HUDEP-2 (cell line): ENCODE measurements around the gene DNASE2B.

Experiments
- DNase-seq, 76 experiments: peaks; one replicate each; lab custom pipeline; 2025; ENCODE audit not compliant: unreplicated experiment in 76 of 76; lab: John Stamatoyannopoulos, UW

DNASE2B gene

GRCh38 chr1:84410328-84411095 lies 12.2 kb downstream of the DNASE2B start:
- DNase-seq = no peak

DNA sequence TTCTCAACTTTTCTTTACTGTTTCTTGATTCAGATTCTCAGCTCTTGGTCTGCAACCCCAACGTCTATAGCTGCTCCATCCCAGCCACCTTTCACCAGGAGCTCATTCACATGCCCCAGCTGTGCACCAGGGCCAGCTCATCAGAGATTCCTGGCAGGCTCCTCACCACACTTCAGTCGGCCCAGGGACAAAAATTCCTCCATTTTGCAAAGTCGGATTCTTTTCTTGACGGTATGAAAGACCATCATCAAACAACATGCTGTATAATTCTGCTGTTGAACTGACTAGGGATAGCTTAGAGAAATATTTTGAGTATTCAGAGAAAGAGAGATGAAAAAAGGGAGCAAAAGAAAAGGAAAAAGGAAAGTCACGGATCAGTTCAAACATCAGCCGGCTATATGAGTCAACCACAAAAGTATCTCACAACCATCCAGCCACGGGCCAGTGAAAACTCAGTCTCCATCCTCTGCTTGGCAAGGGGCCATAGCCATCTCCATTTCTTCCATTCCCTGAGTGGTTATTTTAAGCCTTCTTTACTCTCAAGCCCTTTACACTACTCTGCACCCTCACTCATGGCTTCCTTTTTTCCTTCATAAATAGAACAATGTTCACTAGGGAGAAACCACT lies 14.1 kb downstream of the DNASE2B start:
- DNase-seq = no peak

- DNase-seq = no peak
Measured at GRCh38 chr1:84415396-84415795, 17.1 kb downstream of the DNASE2B start.

- DNase-seq = no peak
Measured at GRCh38 chr1:84422909-84423308, 24.6 kb downstream of the DNASE2B start.

DNA sequence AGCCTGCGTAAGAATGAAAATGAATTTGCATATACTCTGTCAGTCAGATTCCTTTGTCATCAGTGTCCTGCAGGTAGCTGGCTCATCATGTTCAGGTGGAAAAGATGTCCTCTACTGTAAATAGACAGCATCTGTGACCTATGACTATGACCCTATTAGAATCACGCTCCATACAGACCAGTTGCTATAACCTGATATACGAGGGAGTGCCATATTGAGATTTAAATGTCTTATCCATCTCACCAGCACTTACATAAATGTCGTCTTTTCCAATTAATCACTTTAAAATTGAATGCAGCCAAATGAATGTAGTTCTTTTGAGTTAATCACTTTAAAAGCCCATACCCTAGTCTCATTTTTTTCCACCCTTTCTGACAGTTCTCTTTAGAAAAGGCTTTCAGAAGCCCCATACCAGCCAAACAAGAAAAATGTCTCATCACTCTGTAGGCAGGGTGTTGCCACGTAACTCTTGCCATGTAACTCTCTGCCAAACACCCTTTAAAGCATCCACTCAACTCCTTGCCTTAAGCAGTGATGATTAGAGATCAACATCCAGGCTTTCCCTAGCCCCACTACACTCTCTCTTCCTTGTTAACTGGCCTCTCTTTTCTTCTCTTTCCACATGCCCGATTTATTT lies 26.3 kb downstream of the DNASE2B start:
- peak in 1 of 76 experiments; percentile 1 for DNase-seq

DNA sequence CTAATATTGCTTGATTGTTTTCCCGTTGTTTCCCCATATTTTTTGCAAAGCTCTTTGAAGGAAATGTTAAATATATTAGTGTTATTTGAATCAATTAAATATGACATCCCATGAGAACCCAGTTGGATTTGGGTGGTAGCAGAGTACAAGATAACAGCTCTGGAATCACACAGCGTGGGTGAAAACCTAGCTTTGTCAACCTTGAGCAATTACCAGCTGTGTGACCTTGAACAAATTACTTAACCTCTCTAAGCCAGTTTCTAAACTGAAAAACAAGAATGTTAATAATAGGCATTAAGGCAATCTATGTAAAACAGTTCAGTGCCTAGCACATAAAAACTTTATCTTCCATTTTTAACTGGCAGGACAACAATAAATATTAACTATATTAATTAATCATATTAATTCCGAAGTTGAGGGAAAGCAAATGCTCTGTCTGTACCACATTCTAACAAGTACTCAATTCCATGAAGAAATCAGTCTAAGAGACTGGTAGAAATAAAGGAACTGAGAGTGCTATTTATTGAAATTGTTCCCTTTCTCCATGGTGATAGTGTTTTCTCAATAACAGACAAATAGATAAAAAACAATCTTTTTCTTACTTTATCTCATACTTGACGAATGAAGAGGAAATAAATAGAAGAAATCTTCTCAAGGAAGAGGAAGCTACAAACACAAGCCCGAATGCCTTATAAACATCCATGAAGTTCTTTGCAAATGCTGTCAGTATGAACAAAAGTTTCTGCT lies 27.0 kb downstream of the DNASE2B start:
- no peak for DNase-seq

GRCh38 chr1:84426376-84426775 lies 28.1 kb downstream of the DNASE2B start:
- DNase-seq = no peak

GRCh38 chr1:84427250-84428188 lies 29.2 kb downstream of the DNASE2B start:
- no peak for DNase-seq

GRCh38 chr1:84428235-84428634 lies 30.0 kb downstream of the DNASE2B start:
- DNase-seq = no peak

GRCh38 chr1:84429231-84429630 lies 30.9 kb downstream of the DNASE2B start:
- DNase-seq = no peak

DNA sequence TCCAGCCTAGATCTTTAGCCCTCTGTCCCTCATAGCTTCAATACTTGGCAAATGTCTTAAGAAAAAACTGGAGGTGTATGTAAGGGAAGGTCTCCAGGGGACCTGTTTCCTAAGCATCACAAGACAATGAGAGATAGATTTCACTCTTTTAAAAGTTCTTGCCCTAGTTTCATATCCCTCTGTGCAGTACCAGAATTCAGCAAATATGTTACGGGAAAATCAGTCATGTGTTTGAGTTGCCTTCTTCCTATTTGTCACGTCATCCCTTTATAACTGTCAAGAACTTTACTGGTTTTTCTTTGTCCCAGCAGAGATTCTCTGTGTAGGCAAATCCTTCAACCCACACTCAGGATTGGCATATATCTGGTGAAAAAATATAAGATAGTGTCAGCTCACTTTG lies 32.3 kb downstream of the DNASE2B start:
- DNase-seq = no peak

DNA sequence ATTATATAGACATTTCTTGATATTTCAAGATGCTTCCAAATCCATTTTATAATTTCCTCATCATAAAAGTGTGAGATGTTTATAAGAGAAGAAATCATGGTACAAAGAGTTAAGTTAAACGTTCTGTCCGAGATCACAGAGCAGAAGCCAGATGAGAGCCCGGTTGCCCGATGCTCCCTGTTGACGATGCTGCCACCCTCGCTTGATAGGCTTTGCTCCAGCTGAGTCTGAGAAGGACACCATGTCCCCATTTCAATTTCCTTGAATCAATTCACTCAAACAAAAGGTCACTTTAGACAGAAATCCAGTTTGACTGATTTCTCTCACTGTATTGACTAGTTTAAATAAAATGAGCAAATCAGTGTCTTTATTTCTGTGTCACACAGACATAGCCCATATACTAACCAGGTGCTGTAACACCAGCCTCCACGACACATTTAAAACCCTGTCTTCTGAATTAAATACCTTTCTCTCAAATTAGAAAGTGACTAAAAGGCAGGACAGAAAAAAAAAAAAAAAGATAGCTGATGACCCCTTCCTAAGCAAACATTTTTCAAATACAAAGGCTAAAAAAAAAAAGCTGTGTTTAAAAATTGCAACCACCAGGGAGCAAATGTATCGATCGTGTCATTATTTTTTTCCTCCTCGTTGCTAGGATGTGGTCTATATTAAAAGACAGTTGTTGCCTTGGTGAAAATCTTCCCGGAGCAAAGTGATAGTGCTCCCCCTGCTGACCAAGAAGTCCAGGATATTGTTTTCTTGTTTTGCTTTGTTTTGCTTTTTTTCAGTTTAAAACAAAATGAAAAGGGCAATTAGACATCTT lies 35.2 kb downstream of the DNASE2B start:
- peak in 26 of 76 experiments; percentile 0 to 55 (median 20) for DNase-seq

DNA sequence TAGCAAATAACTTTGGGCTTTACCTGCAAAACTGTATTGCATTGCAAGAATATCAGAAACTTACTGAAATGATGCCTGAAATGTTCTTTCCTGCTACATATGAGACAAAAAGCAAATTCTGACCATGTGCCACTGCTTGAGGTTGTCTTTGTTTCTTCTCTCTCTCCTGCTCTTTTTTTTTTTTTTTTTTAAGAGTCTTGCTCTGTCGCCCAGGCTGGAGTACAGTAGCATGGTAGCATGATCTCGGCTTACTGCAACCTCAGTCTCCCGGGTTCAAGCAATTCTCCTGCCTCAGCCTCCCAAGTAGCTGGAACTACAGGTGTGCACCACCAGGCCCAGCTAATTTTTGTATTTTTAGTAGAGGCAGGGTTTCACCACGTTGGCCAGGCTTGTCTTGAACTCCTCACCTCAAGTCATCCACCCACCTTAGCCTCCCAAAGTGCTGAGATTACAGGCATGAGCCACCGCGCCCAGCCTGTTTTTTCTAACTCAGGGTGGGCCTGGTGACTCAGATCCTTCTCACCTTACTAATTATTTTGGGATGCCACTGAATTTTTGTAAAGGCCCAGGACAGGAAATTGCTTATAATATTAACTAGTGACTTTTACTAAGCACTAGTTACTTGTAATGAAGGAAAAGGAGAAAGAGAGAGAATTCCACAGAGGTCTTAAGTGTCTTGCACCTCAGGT lies 35.9 kb downstream of the DNASE2B start:
- DNase-seq = no peak

DNA sequence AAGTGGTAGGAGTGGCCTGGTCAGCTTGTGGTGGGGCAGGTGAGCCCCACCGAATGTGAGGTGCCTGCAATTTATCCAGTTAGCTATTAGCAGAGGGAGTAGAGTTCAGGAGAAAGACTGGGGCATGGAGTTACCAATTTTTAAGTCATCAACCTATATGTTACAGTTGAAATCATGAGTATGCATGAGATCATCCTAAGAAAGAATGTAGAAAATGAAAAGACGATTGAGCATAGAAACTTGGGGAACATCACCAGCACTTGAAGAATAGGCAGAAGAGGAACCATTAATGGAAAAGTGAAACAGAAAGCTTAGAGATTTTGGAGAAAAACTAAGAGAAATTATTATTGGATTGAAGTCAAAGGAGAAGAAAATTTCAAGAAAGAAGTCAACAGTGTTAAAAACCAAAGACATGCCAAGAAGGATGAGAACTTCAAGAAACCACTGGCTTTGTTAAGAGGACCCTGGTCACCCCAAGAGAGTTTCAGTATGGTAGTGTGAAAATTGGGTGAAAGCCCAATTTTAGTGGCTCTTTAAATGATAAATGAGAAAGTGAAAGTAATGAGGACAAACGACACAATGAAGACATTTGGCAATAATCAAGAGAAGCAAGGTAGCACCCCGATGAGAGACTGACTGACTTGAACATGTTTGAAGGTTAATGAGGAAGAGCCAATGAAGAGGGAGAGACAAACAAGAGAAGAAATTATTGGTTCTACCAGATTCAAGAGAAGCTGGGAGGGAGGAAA lies 36.7 kb downstream of the DNASE2B start:
- DNase-seq = no peak

DNA sequence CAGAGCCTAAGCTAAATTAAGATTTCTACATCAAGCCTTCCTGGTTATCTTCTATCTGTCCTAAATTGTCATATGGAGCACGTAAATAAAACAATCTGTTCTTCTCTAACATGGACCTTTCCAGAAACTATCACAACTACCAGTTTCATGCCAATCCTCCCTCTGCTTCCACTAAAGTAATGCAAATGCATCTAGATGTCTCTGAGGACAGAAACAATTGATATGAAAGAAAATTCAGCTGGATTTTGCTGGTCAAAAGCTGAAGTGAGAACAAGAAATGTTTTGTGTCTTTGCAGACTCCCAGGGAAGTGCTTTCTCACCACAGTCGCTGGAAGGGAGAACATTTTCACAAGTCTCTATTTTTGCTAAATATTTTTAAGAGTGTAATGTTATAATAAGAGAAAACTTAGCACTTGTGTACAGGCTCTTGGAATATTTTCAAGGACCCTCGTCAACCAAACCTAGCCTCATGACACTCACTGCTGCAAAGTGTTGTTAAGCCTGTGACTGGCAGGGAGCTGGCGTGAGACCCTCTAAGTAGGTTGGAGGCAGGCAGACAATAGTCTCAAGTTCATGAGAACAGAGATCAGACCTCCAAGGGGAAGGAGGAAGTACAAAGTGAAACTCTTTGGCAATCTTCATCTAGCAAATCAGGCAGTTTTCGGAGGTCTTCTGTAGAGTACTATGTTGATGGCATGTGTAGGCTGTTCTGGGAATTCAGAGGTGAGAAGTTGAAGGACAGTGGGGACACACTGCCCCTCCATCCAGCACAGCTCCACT lies 38.8 kb downstream of the DNASE2B start:
- DNase-seq = no peak

GRCh38 chr1:84442256-84442655 lies 44.0 kb downstream of the DNASE2B start:
- peak in 31 of 76 experiments; percentile 7 to 67 (median 31) for DNase-seq
